NCI-H460 (cell line): ENCODE results near the gene PTPN21. TPM values are rescaled to one million over a fixed set of nuclear protein-coding genes. Genes with fewer than 3 reads are reported as not detected.
A peak's percentile ranks its signal among the peaks of the same experiment; 100 is the strongest.

ENCODE experiments used
- DNase-seq: peaks from one replicate; pipeline ENCODE4 v3.0.0-alpha.2; 2016; ENCODE audit warnings: low read depth; ENCODE audit errors: extremely low read depth
- polyA plus RNA-seq: library from polyadenylated mRNA; depleted of rRNA; stranded (reverse); fragments of >200 nt; gene quantifications from 2 replicates; pipeline ENCODE4 v1.2.3, GENCODE V29; 2014; cell fraction: nucleus; rRNA removed
- total RNA-seq: library from RNA; depleted of rRNA; stranded (reverse); fragments of >200 nt; shearing (Covaris generic); gene quantifications from 2 replicates; pipeline ENCODE4 v1.2.3, GENCODE V29; 2014; rRNA removed

PTPN21 gene
- 3.8 and 5.0 TPM in 2 replicates for total RNA-seq
- 3.2 and 4.1 TPM in 2 replicates for polyA plus RNA-seq

DNA sequence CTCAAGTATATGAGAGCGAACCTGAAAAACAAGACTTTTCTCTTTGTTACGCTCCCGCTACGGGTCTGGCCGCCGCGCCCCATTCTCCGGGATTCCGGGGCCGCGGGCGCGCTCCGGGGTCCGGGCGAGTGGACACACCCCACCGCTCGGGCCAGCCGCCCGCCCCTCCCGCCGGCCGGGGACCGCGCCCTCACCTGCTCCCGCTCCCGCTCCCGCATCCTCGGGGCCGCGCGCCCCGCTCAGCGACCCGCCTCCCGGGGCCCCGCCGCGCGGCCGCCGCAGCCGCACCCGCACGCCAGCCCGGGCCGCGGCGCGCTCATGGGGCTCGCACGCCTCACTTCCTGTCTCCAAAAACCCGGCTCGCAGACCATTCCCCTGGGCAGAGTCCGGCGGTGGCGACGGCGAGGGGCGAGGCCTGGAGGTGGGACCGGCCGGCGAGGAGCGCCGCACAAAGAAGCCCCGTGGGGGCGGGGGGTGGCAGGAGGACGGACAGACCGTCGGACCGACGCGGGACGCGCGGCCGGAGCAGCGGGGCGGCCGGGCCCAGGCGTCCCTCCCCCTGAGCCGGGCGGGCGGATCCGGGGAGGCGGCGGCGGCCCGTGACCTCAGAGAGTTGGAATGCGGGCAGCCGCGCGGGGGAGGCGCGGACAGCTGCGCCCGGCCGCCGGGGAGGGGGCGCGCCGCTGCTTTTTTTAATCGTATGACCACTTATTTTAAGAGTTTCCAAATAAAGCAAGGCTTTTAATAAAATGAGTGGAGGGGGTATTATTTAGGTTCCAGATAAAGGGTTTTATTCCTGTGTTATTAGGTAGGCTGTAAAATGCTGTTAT, at the start of gene PTPN21:
Gene PTPN21, minus strand, starts transcription at position 551 of the 830 bp plus-strand sequence. CDS start 4,590 bp downstream, outside the sequence.
- peak; percentile 55 for DNase-seq

DNA sequence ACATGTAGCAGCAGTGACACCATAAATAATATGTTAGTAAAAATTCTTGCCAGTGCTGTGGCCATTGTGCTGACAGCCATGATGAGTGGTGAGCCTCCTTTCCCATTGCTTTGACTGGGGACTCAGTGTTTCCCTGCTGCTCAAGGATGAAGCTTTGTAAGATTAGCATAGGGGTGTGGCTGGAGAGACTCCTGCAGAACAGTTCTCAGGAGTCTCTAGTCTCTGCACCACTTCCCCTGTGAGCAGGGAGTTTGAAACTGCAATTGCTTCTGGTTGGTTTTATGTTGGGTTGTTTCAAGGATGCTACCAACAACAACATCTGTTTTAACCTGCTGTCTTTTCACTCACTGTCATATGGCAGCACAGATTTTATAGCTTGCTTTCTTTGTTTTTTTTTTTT, 49.4 kb upstream of the PTPN21 start:
- no peak for DNase-seq

DNA sequence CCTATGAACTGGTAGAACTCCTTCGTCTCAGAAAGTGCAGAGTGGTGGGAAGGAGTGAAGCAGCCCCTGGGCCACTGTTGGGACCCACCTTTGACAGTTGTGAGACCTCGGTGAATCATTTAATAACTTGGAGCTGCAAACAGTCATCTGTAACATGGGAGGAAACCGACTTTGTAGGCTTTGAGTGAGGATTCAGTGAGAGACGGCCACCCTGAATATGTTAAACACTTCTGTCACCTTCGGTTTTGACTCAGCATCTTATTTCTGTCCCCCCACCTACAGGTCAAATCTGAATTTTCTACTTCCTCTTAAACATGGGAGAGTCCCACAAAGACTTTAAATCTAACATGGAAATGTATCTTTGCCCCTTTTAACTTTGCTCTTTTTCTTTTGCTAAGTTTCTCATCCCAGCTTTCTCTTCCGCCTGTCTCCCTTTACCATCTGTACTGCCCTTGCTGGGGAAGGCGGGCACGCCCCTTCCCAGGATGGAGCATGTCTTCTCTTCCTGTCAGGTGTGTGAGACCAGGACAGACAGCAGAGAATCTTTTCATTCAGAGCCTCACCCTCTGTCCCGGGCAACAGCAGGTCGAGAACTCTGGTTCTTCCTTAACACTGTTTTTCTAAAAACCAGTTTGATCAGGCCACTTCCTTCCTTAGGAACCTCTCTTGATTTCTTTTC, 45.1 kb upstream of the PTPN21 start:
- DNase-seq, result no peak

DNA sequence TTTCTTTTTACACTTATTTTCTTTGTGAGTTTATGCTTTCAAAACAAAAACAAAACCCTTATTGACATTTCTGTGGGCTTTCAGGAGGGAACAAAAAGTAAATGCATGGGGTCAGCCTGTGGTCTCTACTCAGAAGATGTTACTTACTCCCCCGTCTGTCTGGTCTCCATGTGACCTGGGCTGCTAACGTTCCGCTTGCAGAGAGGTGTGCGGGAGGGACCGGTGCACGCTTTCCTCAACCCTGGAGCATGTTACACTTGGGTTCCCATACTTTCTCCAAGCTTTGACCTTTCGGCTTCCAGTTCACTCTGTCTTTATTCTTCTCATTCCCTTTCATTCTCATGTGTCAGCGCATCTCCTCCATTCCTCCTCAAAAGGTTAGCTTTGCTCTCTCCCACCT, 44.5 kb upstream of the PTPN21 start:
- DNase-seq, result no peak

DNA sequence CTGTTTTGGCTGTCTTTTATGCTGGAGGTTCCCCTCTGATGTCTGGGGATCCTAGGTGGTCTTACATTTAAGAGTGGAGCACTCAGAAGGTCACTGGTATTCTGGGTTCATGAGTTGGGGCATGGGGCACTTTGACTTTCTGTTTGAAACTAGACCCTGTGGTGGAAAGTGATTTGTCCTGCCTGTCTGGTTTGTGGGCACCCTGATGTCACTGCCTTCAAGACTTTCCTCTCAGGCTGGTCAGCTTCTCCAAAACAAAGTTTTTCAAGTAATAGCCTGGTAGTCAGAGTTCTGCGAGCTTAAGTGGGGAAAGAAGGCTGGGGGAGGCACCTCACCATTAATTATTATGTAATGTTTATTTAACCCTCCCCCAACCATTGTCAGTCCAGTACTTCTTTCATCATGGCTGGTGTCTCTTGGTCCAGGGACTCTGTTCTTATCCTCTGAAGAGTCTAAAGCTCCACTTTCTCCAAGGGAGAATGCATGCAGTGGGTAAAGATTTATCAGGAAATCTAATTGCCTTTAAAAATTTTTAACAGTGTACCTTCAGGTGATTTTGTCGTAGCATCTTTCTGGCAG, 43.4 kb upstream of the PTPN21 start:
- DNase-seq, result no peak

DNA sequence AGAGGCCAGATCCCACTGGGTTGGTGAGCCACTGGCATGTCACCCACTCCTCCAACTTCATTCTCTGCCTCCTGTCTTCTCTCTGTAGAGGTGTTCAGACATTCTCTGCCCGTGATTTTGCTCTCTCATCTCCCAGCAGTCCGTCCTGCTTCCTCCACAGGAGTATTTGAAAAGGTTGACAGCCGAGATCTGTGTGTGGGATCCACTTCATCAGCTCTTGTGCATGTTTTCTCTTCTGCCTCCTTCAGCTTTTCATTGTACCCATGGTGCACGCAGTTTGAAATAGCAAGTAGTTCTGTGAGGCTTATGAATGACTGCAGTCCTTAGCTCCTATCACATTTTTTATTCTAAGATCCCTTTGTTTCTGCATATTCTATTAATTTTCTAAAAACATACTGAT, 42.8 kb upstream of the PTPN21 start:
- DNase-seq, result no peak

DNA sequence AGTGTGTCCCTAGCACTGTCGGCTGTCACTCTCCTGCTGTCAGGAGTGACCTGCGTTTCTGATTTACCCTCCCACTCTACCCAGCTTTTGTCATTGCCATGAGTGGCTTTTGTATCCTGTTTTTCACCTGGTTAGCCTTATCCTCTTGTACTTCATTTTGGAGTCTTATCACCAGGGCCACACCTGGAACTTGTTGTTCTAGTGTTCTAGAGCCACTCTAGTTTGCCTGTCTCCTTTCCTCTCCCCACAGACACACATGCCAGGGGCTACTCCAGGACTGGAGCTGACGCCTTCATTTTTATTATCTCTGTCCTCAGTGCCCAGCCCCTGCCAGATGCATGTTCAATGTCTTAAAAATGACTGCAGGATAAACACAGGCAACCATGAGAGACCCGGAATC, 42.2 kb upstream of the PTPN21 start:
- no peak for DNase-seq

DNA sequence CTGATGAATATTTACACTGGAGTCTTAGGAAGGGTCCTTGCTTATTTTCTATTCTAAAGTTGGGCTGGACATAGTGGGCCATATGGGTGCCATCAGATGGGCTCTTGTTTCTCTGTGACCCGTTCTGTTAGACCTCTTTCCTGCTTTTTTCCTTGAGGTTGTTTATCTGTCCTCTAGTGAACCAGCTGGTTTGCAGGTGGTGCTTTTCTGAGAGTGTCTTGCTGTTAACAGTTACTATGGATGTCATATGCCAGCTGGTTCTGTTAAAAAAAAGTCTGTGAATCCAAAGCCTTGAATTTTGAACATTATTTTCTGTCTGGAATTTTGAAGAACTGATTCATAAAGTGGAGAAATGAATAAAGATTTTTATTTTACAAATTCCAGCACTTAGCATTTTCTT, 37.2 kb upstream of the PTPN21 start:
- no peak for DNase-seq

DNA sequence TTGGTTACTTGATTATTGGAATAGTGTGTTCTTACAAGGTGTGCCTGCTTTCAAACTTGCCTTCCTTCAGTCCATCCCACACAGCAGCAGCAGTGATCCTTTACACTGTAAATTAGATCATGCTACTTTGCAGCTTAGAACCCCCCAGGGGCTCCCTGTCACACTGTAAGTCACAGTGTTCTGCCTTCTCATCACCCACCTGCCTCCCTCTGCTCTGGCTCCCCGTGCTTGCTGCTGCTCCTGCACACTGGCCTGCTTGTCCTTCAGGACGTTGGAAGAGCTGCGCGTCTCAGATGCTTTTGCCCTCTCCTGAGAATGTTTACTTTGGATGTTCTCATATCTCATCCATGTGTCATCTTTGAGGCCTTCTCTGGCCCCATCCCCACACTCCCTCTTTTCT, 35.4 kb upstream of the PTPN21 start:
- DNase-seq, result peak; percentile 7

DNA sequence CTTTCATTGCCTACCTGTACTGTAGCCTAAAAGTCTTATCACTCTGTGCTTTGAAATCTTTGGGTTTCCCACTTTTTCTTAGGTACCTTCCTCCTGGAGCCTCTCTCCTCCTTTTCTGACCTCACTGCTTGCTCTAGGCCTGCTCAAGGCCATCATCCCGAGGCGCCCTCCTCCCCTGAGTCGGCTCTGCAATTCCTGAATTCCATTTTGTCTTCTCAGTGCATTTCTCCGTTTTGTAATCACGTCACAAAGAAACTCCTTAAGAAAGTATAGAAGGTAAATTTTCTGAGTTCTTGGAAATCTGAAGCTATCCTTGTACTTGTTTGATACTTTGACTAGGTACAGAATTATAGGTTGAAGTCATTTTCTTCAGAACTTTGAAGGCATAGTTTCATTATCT, 33.3 kb upstream of the PTPN21 start:
- DNase-seq, result no peak

DNA sequence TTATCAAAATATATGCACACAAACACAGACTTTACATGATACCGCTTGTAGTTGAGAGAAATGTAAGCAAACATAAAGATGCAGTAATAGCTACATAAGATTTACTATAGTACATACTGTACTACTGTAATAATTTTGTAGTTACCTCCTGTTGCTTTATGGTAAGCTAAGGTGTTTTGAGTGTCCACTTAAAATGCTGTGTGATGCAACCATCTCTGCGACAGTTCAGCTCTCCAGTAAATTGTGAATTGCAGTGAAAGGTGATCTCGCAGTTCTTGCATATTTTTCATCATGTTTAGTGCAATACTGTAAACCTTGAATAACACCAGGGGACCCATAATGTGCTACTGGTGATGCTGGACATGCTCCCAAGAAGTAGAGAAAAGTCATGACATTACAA, 29.6 kb upstream of the PTPN21 start:
- no peak for DNase-seq

DNA sequence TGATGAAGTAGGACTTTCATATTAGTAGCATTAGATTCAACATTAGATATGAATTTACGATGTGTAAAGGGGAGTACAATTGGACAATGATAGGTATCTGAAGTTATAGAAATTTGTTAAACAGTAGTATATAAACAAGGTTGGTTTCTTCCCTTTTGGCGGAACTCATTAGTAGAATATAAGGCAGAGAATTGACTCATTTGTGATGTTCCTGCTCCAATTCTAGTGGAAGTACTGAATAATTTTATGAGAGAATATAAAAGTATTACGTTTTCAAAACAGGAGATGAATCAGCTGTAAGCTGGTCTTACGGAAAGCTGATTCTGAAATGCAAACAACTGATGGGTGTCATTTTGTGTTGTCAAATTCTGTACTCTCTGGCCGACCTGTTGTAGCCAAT, 21.4 kb upstream of the PTPN21 start:
- no peak for DNase-seq

DNA sequence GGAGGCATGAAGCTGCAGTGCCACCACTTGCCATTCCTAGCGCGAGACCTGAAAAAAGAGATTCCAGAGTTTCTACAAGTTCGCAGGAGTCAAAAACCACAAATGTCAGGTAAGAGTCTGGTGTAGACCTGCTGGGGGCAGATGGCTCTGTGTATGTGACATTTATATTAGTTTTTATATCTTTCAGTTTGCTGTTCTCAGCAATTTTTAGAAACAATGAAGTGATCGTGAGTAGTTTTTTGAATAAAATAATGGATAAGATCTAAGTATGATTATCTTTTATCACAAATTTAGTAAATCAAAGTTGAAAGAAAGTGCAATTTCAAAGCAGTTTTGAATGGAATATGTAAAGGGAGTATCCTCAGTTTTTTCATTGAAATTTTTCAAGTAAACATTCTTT, 17.3 kb upstream of the PTPN21 start:
- no peak for DNase-seq

DNA sequence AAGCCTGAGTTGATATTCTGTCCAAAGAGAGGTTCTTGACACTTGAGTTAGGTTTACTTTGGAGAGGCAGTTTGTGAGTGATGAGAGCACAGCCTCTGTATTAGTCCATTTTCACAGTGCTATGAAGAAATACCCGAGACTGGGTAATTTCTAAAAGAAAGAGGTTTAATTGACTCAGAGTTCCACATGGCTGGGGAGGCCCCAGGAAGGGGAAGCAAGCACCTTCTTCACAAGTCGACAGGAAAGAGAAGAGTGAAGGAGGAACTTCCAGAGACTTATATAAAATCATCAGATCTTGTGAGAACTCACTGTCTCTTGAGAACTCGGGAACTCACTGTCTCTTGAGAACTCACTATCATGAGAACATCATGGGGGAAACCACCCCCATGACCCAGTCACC, 13.4 kb upstream of the PTPN21 start:
- no peak for DNase-seq

DNA sequence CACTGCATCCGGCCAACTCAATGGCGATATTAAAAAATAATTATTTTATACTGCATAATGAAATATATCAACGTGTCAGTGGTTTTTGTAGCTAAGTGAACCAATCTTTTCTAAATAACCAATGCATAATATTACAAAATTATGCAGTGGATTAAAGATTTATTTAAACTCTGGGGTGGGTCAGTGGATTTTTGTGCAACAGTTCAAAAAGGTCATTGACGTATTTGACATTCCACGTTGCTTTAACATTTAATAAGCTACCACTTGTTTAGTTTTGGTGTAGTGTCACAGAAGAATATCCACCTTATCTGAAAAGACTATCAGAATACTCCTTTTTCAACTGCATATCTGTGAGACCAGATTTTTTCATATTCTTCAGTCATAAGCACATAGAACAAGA, 10.6 kb upstream of the PTPN21 start:
- DNase-seq, result no peak

DNA sequence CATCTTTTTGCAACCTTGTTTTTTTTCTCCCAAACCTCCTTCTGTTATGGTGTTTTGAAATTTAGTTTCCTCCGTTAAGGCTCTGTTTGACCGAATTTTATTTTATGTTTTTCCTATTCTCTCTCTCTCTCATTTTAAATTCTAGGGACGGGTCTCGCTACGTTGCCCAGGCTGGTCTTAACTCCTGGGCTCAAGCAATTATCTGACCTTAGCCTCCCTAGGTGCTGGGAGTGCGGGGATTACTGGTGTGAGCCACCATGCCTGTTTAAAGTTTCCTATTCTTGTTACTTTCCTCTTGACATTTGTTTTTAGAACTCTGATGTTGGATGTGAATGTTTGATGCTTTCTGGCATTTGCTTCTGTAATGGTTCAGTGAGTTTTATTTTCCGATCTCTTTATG, 9.0 kb upstream of the PTPN21 start:
- DNase-seq, result no peak

DNA sequence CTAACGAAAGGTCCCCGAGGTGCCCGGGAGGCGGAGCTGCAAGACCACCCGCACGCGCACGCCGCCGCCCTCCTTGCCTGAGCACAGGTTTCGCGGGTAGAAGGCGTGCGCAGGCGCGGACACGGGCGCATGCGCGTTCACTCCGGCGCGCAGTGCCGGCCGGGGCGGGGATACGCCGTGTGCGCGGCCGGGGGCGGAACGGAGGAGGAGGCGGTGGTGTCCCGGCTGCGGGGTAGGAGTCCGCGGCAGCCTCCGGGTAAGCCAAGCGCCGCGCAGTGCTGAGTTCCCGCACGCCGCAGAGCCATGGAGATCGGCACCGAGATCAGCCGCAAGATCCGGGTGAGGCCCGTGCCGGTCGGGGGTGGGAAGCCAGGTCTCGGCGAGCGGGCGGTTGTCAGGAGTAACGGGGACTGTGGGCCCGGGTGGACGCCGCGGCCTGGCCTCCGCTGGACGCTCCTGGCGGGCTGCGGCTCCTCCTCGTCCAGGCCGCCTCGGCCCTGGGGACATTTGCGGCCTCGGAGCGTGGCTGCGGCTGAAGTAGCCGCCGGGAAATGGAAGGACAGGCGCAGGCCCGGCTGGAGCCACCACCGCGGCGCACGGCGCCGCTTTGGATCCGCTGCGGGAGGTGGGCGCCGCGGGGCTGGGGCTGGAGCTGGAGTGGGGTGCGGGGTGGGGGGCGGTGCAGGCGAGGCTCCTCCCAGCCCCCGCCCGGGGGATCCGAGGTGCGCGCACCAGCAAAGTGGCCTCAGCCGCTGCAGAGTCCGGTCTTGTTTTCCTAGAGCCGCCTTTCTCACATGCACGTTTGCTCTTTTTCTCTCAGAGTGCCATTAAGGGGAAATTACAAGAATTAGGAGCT, 8.3 kb upstream of the PTPN21 start, which contains the start of gene ZC3H14:
Gene ZC3H14, plus strand, starts transcription at position 207 of the 856 bp plus-strand sequence. Its CDS starts 97 bp downstream, at position 304.
- peak; percentile 83 for DNase-seq

DNA sequence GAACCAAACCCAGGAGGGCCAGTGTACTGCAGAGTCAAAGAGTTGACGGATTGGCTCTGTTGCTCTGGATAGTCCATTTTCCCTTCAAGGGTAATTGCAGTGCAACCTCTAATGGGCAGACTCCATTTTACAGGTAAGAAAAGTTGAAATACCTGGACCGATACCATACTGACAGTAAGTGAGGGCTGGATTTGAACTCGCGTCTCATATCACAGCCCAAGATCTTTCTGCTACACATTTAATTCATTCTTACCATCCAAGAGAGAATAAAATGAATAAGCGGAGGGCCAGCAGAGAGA, 7.7 kb upstream of the PTPN21 start:
- no peak for DNase-seq

DNA sequence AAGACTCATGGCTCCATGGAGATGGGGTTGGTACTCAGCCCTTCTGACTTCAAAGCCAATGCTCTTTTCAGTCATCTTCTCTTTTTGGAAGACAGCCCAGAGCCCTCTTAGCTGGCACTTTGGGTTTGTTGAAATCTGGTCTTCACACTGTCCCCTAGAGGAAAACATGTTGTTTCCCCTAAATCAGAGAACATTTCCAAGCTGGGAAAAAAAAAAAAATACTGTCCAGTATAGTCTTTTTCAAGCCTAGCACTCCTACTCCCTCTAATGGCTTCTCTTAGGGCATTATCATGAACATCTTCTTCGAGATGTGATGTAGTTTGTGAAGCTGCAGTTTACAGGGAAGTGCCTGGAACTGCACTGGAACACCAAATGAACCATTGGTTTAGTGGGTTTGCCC, 5.0 kb upstream of the PTPN21 start:
- peak; percentile 25 for DNase-seq

DNA sequence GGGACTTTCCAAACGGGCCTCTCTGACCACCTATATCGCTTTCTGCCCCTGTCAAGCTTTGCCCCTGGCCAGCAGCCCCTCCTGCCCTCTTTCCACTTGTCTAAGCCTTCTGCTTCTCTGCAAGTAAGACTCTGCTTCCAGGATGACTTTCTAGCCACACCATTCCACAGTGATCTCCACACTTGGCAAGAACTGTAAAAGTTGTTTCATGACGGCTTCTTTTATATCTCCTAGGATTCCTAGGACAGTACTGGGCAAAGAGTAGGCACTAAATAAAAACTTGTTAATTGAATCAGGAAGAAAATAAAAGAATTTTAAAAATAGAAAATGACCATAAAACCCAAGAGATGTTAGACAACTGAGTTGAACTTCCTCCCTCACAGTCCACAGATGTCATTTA, 1.8 kb upstream of the PTPN21 start:
- DNase-seq, result no peak

DNA sequence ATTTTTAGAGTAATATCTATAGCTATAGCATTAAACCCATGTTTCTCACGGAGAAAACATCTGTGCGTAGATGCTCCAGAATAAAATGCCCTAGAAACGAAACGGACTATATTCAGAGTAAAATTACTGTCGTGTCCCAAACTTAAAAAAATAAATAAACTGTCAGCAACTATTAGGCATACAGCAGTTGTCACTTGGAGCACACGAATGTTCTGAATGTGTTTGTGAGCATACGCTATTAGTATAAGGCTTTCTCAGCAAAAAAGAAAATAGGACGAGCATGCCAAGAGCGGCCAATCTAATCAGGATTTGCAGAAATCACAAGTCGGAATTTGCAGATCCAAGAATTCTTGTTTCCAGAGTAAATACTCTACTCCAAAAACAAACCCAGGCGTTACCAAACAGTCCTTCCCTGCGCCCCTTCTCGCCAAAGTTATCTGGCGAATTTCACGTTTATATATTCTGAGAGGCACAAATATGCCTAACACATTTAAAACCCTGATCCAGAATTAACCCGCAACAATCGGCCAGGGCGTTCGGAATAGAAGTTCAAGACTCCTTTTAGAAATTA, 836 bp downstream of the PTPN21 start:
- no peak for DNase-seq
